ENCODE data around the gene CFAP77. TPM values are rescaled to one million over a fixed set of nuclear protein-coding genes. Genes with fewer than 3 reads are reported as not detected.

Gene CFAP77
- total and polyA plus RNA-seq, 12 donors, result 0.53 to 4.3 (median 1.3) TPM

GRCh38 chr9:132546148-132547051, 136.4 kb downstream of the CFAP77 start:
- TF ChIP-seq CTCF (IDR thresholded peaks at IDR 0.05), result peak in 7 of 9 donors; percentile 21 to 38 (median 35)
- peak in 7 of 8 donors; percentile 66 to 84 (median 74) for ATAC-seq
- 3 to 5% methylated on average over 27 of the region's 27 CpGs for WGBS, 2 donors
- H3K36me3 ChIP-seq, result no peaks in the 10 kb centered on the region
- intact Hi-C loops (cut with DNase I), result no loop called here
- peak overlapping the region in 6 of 10 donors; percentile 9 to 34 (median 21) for H3K4me3 ChIP-seq
- H3K27ac ChIP-seq, result no peak overlapping the region
- H3K27me3 ChIP-seq, result peaks cover 0 to 22% (median 10%) of the 10 kb centered on the region in 7 donors
- H3K9me3 ChIP-seq, result no peaks in the 10 kb centered on the region
- H3K4me1 ChIP-seq, result peaks cover 0 to 9% (median 4%) of the 10 kb centered on the region in 9 donors
- peak; percentile 19 to 23 for DNase-seq

GRCh38 chr9:132547052-132547431, 137.0 kb downstream of the CFAP77 start:
- Histone ChIP-seq H3K4me1 (peaks cover 0 to 9% (median 4%) of the 10 kb centered on the region in 9 donors), H3K27me3 (peaks cover 0 to 22% (median 10%) of the 10 kb centered on the region in 7 donors), H3K9me3 (no peaks in the 10 kb centered on the region), H3K4me3 (no peak overlapping the region), H3K27ac (no peak overlapping the region), H3K36me3 (no peaks in the 10 kb centered on the region)
- no peak for TF ChIP-seq CTCF (IDR thresholded peaks at IDR 0.05)
- intact Hi-C loops (cut with DNase I), result no loop called here
- ATAC-seq (no peak), DNase-seq (no peak)
- 83 to 84% methylated on average over 7 of the region's 7 CpGs for WGBS, 2 donors

GRCh38 chr9:132547436-132547835, 137.4 kb downstream of the CFAP77 start:
- Histone ChIP-seq H3K36me3 (no peaks in the 10 kb centered on the region), H3K9me3 (no peaks in the 10 kb centered on the region), H3K27me3 (peaks cover 0 to 22% (median 10%) of the 10 kb centered on the region in 7 donors), H3K4me1 (peaks cover 0 to 9% (median 4%) of the 10 kb centered on the region in 9 donors), H3K4me3 (no peak overlapping the region), H3K27ac (no peak overlapping the region)
- DNase-seq (no peak), ATAC-seq (no peak)
- WGBS, 2 donors, result 85 to 88% methylated on average over 13 of the region's 13 CpGs
- intact Hi-C loops (cut with DNase I), result no loop called here
- TF ChIP-seq CTCF (IDR thresholded peaks at IDR 0.05), result no peak

GRCh38 chr9:132547976-132548730, 138.1 kb downstream of the CFAP77 start:
- WGBS, 2 donors, result 84 to 85% methylated on average over 21 of the region's 21 CpGs
- no peak for DNase-seq
- no peak overlapping the region for H3K27ac ChIP-seq
- H3K4me3 ChIP-seq, result no peak overlapping the region
- intact Hi-C loops (cut with DNase I), result no loop called here
- H3K4me1 ChIP-seq, result peaks cover 0 to 9% (median 4%) of the 10 kb centered on the region in 9 donors
- ATAC-seq, result no peak
- no peaks in the 10 kb centered on the region for H3K9me3 ChIP-seq
- no peaks in the 10 kb centered on the region for H3K36me3 ChIP-seq
- H3K27me3 ChIP-seq, result peaks cover 0 to 26% (median 10%) of the 10 kb centered on the region in 7 donors
- no peak for TF ChIP-seq CTCF (IDR thresholded peaks at IDR 0.05)

Measured in heart right ventricle (tissue), 16 donors.